ENCODE measurements around the gene WWTR1.

DNA sequence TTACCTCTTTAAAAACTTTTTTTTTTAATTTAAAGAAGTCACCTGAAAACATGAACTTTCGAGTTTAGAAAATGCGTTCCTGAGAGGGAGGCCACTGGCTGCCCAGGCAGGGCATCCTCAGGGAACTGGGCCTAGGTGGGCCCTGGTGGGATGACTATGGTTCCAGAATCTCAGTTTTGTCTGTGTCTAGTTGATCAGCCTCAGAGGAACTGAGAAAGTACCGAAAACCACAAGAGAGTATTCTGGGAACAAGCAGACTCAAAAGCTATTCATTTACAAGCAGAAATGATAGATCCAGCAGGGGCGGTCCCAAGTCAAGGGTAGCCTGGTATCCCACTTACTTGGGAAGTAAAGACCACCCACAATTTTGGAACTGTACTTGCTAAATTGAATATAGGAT is 10.5 kb downstream of the WWTR1 start:
- TF ChIP-seq RAD21 (IDR thresholded peaks at IDR 0.05; ENCODE audit: low read length) (no peak), POLR2A (IDR thresholded peaks at IDR 0.05; ENCODE audit: low read depth, low read length) (no peak), BHLHE40 (IDR thresholded peaks at IDR 0.05; ENCODE audit: low read depth, low read length) (no peak), RCOR1 (IDR thresholded peaks at IDR 0.05; ENCODE audit: insufficient replicate concordance, low read length) (no peak), FOS (IDR thresholded peaks at IDR 0.05; ENCODE audit: low read depth, low read length) (no peak), CHD1 (IDR thresholded peaks at IDR 0.05; ENCODE audit: low read depth, low read length) (no peak), MAZ (IDR thresholded peaks at IDR 0.05; ENCODE audit: borderline replicate concordance, low read depth, low read length) (no peak), CEBPB (IDR thresholded peaks at IDR 0.05; ENCODE audit: low read depth, low read length) (no peak), RFX5 (IDR thresholded peaks at IDR 0.05; ENCODE audit: low read depth, low read length) (no peak), SMC3 (IDR thresholded peaks at IDR 0.05; ENCODE audit: low read depth, low read length) (no peak)
- TF ChIP-seq, protein P1, sequence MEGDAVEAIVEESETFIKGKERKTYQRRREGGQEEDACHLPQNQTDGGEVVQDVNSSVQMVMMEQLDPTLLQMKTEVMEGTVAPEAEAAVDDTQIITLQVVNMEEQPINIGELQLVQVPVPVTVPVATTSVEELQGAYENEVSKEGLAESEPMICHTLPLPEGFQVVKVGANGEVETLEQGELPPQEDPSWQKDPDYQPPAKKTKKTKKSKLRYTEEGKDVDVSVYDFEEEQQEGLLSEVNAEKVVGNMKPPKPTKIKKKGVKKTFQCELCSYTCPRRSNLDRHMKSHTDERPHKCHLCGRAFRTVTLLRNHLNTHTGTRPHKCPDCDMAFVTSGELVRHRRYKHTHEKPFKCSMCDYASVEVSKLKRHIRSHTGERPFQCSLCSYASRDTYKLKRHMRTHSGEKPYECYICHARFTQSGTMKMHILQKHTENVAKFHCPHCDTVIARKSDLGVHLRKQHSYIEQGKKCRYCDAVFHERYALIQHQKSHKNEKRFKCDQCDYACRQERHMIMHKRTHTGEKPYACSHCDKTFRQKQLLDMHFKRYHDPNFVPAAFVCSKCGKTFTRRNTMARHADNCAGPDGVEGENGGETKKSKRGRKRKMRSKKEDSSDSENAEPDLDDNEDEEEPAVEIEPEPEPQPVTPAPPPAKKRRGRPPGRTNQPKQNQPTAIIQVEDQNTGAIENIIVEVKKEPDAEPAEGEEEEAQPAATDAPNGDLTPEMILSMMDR (conservative IDR thresholded peaks at IDR 0.05; ENCODE audit: low read depth, low read length) = no peak
- TF ChIP-seq, protein P2, sequence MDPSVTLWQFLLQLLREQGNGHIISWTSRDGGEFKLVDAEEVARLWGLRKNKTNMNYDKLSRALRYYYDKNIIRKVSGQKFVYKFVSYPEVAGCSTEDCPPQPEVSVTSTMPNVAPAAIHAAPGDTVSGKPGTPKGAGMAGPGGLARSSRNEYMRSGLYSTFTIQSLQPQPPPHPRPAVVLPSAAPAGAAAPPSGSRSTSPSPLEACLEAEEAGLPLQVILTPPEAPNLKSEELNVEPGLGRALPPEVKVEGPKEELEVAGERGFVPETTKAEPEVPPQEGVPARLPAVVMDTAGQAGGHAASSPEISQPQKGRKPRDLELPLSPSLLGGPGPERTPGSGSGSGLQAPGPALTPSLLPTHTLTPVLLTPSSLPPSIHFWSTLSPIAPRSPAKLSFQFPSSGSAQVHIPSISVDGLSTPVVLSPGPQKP (IDR thresholded peaks at IDR 0.05; ENCODE audit: borderline replicate concordance, low read depth, low read length) = no peak
- TF ChIP-seq, protein P3, sequence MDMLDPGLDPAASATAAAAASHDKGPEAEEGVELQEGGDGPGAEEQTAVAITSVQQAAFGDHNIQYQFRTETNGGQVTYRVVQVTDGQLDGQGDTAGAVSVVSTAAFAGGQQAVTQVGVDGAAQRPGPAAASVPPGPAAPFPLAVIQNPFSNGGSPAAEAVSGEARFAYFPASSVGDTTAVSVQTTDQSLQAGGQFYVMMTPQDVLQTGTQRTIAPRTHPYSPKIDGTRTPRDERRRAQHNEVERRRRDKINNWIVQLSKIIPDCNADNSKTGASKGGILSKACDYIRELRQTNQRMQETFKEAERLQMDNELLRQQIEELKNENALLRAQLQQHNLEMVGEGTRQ (IDR thresholded peaks at IDR 0.05; ENCODE audit: low read depth, low read length) = no peak

All from IMR-90 (cell line).